NCI-H1417 (cell line): Measurements from ENCODE around the gene TCP11L2.
"Not testable (repeated sequence)": the region's sequence is repeated elsewhere in the genome, so short reads cannot be mapped to it uniquely, and the experiment has no call there.

Source experiments
- DNase-seq, 3 experiments: peaks; one replicate each; lab custom pipeline; 2025; lab: John Stamatoyannopoulos, UW

The TCP11L2 gene

DNA sequence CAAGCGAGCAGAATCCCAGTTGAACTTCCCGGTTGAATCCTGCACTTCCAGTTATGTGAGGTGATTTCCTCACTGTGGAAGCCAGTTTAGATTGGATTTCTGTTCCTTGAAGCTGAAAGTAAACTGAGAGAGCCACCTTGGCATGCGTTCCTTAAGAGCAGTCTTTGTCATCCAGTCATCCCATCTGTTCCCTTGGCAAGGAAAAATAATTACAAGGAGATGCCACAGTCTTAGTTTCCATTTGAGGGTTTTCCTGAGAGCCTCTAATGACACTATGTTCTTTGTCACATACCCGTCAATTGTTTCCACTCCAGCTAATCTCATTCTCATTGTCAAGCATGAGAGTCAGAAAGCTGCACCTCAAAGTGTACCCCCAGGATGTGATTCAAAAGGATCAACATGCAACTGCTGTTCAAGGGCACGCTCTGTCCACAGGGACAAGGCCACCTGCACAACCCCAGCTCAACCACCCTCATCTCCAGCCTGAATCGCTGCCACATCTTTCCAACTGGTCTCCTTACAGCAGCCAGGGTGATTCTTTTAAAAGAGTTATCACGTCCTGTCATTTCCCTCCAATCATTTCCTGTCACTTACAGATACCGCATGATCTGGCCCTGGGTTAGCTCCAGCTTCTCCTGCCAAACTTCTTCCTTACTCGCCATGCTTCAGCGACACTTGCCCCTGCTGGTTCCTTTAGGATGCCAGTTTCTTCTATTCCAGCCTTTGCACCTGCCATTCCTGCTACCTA, 18.0 kb upstream of the TCP11L2 start:
- peak in 1 of 3 experiments; percentile 31 for DNase-seq

DNA sequence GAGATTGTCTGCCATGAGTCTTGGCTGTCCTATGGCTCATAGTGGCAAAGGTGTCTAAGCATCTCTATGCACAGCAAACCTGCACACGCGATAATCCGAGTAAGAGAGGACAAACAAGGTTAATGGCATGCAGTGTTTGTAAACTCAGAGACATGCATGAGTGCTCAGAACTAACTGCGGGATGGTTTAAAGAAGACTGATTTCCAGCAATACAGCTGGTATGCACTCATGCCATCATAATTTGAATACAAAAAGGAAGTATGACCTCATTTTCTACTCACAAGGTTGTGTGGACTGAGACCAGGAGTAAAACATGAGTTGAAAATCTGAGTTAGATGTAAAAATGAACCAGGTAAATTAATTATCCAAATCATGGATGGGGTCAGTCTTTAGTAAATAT, 16.6 kb upstream of the TCP11L2 start:
- peak in 1 of 3 experiments; percentile 26 for DNase-seq

GRCh38 chr12:106286576-106287162, 15.9 kb upstream of the TCP11L2 start:
- not testable (repeated sequence) for DNase-seq

DNA sequence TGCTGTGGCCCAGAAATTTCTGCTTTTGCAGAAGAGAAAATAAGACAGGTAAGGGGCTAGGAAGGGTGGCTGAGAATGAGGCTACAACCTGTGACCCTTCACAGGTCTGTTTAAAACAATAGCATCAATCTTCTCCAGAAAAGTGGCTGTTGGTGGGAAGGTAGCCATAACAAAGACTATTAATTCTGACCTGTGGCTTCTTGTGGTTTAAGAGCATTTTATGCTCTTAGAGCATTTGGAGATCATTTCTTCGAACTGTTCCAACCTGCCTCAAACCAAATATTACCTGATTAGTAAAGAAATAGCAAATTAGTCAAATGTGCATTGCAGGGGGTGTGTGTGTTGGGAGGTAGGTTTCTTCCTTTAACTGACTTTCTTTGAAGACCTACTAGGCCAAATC, 15.2 kb upstream of the TCP11L2 start:
- DNase-seq, result no peak

DNA sequence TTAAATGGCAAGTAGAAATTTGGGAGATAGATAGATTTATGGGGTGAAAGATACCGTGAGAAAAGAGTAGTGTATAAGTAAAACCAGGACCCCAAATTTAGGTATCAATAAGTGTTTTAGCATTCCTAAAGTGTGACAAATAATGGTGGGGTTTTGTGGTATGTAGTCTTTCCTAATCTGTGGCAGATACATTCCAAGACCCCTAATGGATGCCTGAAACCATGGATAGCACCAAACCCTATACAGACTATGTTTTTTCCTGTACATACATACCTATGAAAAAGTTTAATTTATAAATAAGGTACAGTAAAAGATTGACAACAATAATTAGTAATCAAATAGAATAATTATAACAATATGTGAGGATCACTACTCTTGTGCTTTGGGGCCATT, 14.4 kb upstream of the TCP11L2 start:
- DNase-seq, result no peak

DNA sequence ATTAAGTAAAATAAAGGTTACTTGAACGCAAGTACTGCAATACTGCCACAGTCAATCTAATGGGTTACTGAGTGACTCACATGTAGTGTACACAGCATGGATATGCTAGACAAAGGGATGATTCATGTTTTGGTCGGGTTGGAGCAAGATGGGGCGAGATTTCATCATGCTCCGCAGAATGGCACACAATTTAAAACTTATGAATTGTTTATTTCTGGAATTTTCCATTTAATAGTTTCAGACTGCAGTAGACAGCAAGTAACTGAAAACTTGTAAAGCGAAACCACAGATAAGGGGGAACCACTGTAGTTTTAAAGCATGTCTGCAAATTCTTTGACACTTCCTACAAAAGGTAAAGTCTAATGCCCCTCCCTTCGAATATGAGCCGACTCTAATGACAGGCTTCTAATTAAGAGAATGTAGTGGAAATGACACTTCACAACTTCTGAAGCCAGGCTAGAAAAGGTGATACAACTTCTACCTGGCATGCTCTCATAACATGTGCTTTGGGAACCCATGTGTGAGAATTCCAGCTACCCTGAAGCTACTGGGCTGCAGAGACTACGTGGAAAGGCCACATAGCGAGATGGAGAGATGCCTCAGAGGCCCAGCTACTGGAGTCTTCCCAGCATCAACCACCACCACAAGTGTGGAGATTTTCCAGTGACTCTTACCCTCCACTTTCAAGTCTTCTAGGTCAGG, 13.9 kb upstream of the TCP11L2 start:
- DNase-seq, result no peak

GRCh38 chr12:106289196-106289681, 13.3 kb upstream of the TCP11L2 start:
- DNase-seq, result no peak

DNA sequence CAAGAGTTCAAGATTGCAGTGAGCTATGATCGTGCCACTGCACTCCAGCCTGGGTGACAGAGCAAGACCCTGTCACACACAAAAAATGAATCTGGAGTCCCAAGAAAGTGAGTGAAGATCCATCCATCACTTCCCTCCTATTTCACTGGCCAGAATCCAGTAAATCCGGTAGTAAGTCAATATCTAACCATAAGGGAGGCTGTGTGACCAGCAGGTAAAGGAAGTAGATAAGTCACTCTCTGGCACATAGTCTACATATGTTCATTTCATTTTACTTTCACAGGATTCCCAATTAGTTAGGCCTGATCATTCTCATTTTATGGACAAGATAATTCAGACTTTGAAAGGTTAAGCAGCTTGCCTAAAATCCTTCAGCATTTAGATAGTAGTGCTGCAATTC, 11.9 kb upstream of the TCP11L2 start:
- peak in 1 of 3 experiments; percentile 40 for DNase-seq

DNA sequence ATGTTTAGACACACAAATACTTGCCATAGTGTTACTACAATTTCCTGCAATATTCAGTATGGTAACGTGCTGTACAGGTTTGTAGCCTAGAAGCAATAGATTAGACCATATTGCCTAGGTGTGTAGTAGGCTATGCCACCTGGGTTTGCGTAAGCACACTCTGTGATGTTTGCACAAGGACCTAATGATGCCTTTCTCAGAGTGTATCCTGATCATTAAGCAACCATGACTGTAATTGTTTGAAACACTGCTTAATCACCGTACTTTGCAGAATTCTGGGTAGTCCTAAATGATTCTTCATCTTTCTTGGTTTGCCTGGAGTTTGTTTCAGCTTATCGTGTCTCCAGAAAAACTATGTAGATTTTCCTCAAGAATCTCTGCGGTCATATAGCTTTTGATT, 11.2 kb upstream of the TCP11L2 start:
- DNase-seq, result peak in 2 of 3 experiments; percentile 74 to 90

DNA sequence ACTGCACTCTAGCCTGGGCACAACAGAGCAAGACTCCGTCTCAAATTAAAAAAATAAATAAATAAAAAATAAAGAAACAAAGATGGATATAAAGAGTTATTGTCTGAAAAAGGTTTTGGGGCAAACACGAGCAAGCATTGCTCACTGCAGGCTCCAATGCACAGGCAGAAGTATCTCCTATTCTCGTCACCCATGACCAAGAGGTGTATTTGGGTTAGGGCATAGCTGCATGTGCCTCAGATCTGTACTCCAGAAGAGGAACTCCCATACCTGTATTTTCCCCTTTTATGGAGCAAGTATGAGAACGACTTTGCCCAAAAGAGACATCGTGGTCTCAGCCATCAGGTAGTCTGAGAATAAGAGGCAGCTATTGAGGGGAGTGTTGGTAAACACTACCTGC, 10.2 kb upstream of the TCP11L2 start:
- no peak for DNase-seq

GRCh38 chr12:106296179-106296877, 6.2 kb upstream of the TCP11L2 start:
- no peak for DNase-seq

DNA sequence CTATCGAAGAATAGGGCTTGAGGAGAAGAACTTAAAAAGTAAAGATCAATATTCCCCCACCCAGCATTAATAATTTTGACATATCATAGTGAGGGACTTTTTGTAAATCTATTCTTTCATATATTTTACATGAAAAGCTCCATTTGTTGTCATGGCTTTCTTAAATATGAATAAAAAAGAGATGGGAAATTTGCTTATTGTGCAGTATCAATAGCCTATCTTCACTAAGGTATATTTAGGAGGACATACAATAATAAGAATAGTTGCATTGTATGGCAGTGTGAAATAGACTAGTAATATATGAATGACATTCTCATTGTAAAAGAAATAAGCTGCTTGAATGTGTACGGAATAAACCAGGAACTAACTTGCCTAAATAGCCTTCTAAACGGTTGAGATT, 5.5 kb upstream of the TCP11L2 start:
- DNase-seq, result no peak

GRCh38 chr12:106297681-106298080, 4.9 kb upstream of the TCP11L2 start:
- no peak for DNase-seq

GRCh38 chr12:106299202-106299774, 3.2 kb upstream of the TCP11L2 start:
- no peak for DNase-seq

GRCh38 chr12:106300761-106301160, 1.8 kb upstream of the TCP11L2 start:
- DNase-seq, result peak in 1 of 3 experiments; percentile 48

DNA sequence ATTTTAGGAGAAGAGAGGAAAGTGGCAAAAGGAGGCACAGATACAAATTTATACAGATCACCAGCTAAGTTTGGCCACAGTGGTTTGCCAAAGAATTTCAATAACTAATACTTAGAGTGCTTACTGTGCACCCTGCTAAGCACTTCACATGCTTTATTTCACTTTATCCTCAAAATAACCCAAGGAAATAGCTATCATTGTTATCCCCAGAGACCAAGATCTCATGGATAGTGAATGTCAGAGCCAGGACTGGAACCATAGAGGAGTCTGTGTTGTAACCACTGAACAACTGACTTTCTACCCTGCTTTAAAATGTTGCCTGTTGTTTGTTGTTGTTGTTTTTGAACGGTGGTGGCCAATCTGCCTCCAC, 1.3 kb upstream of the TCP11L2 start:
- DNase-seq, result no peak

GRCh38 chr12:106301611-106302321, 767 bp upstream of the TCP11L2 start:
- peak; percentile 34 to 86 (median 75) for DNase-seq

DNA sequence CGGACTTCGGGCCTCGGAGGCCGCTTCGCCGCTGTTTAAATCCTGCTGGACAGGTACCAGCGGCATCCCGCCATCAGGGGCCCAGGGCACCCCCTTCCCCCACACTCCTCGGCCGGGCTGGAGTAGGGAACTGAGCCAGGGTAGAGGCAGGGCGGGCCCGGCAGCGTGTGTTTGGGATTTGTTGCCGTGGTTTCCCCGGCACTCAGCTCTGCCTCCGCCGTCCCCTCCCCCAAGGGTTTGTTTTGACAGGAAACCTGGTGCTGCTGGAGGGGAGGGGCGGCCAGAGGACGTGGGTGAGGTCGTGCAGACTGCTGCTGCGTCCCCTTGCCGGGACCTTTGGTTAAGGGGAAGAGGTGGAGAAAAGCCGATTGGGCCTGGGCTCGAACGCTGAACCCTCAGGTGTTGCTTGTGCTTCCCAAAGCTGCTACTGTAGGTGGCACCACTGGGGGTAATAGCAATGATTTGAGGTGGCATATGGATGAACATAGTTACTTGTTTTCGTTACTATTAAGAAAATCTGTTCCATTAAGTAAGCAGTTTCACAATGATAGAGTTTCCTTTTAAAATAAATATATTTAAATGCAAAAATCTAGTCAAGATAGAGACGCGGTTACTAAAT, 778 bp downstream of the TCP11L2 start:
- peak; percentile 53 to 92 (median 87) for DNase-seq

- peak; percentile 43 to 78 (median 65) for DNase-seq
Measured at GRCh38 chr12:106304001-106304421, 1.5 kb downstream of the TCP11L2 start.

DNA sequence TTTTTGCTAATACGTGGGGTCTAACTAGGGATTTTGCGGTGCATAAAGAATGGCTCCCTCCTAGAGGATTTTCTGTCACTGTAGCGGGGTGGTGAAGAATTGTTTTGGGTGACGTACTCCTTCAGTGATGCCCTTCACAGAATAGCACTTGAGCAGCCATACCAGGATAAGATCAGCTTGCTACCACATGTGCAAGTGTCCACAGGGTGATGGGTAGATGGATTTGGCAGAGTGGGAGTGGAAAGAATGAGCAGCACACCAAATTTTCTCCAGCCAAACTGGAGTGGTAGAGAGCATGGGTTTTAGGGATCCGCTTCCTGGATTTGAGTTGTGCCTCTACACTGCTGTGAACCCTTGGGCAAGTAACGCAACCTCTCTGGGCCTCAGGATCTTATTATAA, 2.3 kb downstream of the TCP11L2 start:
- no peak for DNase-seq

GRCh38 chr12:106305376-106305775, 2.8 kb downstream of the TCP11L2 start:
- peak in 2 of 3 experiments; percentile 19 to 50 for DNase-seq
